Body of pancreas (tissue), 4 donors: Measurements from ENCODE around the gene MCAM.

Source experiments
- CTCF ChIP-seq, 7 experiments: fragments of 450-650 bp in 4 of 7; fragments of 200-600 bp in 3 of 7; sonication (generic) in 3 of 7; IDR thresholded peaks; one replicate each; pipeline ENCODE4 v1.5.1; 2016 to 2019; ENCODE audit warnings: antibody characterized with exemption in 7 of 7
- POLR2A ChIP-seq, 3 donors: fragments of 450-650 bp; IDR thresholded peaks; one replicate each; pipeline ENCODE4 v1.6.1; 2016; ENCODE audit warnings: antibody characterized with exemption in 3 of 3, mild to moderate bottlenecking in 2 of 3

- TF ChIP-seq CTCF (IDR thresholded peaks at IDR 0.05) (no peak), POLR2A (IDR thresholded peaks at IDR 0.05) (no peak)
Observed at GRCh38 chr11:119365071-119365591, 48.2 kb upstream of the MCAM start.
